Ovary (tissue), 1 donor: Measurements from ENCODE around the gene HMGB2.

ENCODE experiments used
- EP300 ChIP-seq: sonication (generic); formaldehyde crosslinking; IDR thresholded peaks from one replicate; pipeline ENCODE4 v1.6.1; 2017; ENCODE audit warnings: antibody characterized with exemption
- POLR2A ChIP-seq: fragments of 450-650 bp; IDR thresholded peaks from one replicate; pipeline ENCODE4 v1.6.1; 2017; ENCODE audit warnings: antibody characterized with exemption, mild to moderate bottlenecking, moderate library complexity

DNA sequence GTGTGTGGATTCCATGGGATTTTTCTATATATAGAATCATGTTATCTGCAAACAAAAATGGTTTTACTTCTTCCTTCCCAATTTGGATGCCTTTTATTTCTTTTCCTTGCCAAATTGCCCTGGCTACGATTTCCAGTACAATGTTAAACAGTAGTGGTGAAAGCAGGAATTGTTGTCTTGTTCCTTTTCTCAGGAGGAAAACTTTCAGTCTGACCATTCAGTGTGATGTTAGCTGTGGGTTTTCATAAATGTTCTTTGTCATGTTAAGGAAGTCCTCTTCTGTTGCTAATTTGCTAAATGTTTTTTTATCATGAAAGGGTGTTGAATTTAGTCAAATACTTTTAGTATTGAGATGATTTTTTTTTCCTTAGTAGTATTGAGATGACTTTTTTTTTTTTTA lies 47.5 kb upstream of the HMGB2 start:
- no peak for TF ChIP-seq POLR2A
- TF ChIP-seq EP300 = no peak
